C4-2B (cell line): ENCODE results near the gene CEP250.

Experiments used
- CTCF ChIP-seq: fragments of 450-650 bp; conservative IDR thresholded peaks from 2 replicates; pipeline ENCODE4 v1.5.1; 2017; ENCODE audit warnings: mild to moderate bottlenecking
- ZFX ChIP-seq: fragments of 450-650 bp; IDR thresholded peaks from 2 replicates; pipeline ENCODE4 v1.6.1; 2017

GRCh38 chr20:35487479-35487878 lies 32.1 kb downstream of the CEP250 start:
- TF ChIP-seq CTCF (no peak), ZFX (no peak)
